ENCODE results near the gene DUOXA2. TPM values are rescaled to one million over a fixed set of nuclear protein-coding genes. Genes with fewer than 3 reads are reported as not detected.

DUOXA2 gene
- total and polyA plus RNA-seq, 8 donors: 1.3 to 119 (median 25.0) TPM; not detected in 1

GRCh38 chr15:45140557-45141250, 26.6 kb downstream of the DUOXA2 start:
- DNase-seq: no peak
- no peak overlapping the region for H3K27ac ChIP-seq
- intact Hi-C loops (cut with DNase I; ENCODE audit: low total_unique reads): no loop called here
- TF ChIP-seq, protein P1, sequence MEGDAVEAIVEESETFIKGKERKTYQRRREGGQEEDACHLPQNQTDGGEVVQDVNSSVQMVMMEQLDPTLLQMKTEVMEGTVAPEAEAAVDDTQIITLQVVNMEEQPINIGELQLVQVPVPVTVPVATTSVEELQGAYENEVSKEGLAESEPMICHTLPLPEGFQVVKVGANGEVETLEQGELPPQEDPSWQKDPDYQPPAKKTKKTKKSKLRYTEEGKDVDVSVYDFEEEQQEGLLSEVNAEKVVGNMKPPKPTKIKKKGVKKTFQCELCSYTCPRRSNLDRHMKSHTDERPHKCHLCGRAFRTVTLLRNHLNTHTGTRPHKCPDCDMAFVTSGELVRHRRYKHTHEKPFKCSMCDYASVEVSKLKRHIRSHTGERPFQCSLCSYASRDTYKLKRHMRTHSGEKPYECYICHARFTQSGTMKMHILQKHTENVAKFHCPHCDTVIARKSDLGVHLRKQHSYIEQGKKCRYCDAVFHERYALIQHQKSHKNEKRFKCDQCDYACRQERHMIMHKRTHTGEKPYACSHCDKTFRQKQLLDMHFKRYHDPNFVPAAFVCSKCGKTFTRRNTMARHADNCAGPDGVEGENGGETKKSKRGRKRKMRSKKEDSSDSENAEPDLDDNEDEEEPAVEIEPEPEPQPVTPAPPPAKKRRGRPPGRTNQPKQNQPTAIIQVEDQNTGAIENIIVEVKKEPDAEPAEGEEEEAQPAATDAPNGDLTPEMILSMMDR (IDR thresholded peaks at IDR 0.05): no peak
- TF ChIP-seq POLR2AphosphoS5 (IDR thresholded peaks at IDR 0.05) (no peak), POLR2A (IDR thresholded peaks at IDR 0.05) (no peak), EP300 (IDR thresholded peaks at IDR 0.05) (no peak)
- 89 to 97% (median 96%) methylated on average over 10 of the region's 10 CpGs for whole genome bisulfite sequencing, 5 donors
- peaks cover 4 to 37% (median 12%) of the 10 kb centered on the region in 4 donors for H3K36me3 ChIP-seq
- H3K4me3 ChIP-seq: no peak overlapping the region
- H3K27me3 ChIP-seq: peaks cover 8 to 28% (median 8%) of the 10 kb centered on the region in 3 donors
- no peaks in the 10 kb centered on the region for H3K9me3 ChIP-seq
- H3K4me1 ChIP-seq: peaks cover 4 to 23% (median 18%) of the 10 kb centered on the region in 4 donors

DNA sequence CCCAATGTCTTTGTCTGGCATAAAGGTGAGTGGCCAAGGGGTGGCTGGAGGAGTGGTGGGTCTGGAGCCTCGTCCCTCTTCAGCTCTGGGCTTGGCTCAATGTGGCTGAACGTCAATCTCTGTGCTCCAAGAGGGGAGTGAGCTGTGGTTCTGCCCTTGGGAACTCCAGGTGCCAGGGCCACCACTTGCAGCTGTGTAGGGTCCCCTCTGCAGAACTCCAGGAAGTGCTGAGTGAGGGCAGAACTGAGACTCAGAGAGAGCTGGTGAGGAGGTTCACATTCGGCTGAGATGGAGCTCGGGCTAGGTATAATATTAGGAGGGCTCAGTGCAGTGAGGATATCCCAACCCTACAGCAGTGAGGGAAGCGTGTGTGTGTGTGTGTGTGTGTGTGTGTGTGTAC, 27.3 kb downstream of the DUOXA2 start:
- WGBS, 5 donors: 69 to 90% (median 84%) methylated on average over 3 to 5 of the region's 5 CpGs

DNA sequence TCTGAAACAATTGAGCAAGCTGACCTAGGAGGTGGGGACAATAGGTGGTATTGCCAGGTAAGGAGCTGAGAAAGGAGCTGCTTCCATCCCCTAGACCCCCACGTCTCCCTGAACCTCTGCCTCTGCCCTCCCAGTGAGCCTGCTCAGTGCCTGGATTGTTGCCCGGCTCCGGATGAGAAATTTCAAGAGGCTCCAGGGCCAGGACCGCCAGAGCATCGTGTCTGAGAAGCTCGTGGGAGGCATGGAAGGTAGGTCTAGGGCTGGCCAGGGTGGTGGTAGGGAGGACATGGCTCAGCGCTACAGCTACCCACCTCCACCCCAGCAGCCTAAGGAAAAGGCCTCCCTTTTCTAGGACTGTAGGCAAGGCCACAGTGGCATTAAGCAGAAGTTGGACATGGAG, 28.9 kb downstream of the DUOXA2 start:
- Histone ChIP-seq H3K27ac (no peak overlapping the region), H3K4me3 (no peak overlapping the region), H3K27me3 (peaks cover 0 to 14% (median 0%) of the 10 kb centered on the region in 3 donors), H3K4me1 (peaks cover 4 to 25% (median 19%) of the 10 kb centered on the region in 4 donors), H3K36me3 (peaks cover 4 to 49% (median 16%) of the 10 kb centered on the region in 4 donors), H3K9me3 (no peaks in the 10 kb centered on the region)
- intact Hi-C loops (cut with DNase I; ENCODE audit: low total_unique reads): no loop called here
- DNase-seq: no peak
- TF ChIP-seq, protein P1 (IDR thresholded peaks at IDR 0.05): no peak
- no peak for TF ChIP-seq POLR2A (IDR thresholded peaks at IDR 0.05)
- no peak for TF ChIP-seq EP300 (IDR thresholded peaks at IDR 0.05)
- 78 to 92% (median 88%) methylated on average over 5 to 7 of the region's 7 CpGs for WGBS, 5 donors

More for the DNA sequence above, 27.3 kb downstream of the DUOXA2 start:
- Histone ChIP-seq H3K9me3 (no peaks in the 10 kb centered on the region), H3K27me3 (peaks cover 2 to 22% (median 5%) of the 10 kb centered on the region in 3 donors), H3K4me1 (peaks cover 4 to 24% (median 20%) of the 10 kb centered on the region in 4 donors), H3K36me3 (peaks cover 4 to 37% (median 12%) of the 10 kb centered on the region in 4 donors), H3K27ac (no peak overlapping the region), H3K4me3 (no peak overlapping the region)
- intact Hi-C loops (cut with DNase I; ENCODE audit: low total_unique reads): no loop called here
- DNase-seq: no peak
- TF ChIP-seq EP300 (IDR thresholded peaks at IDR 0.05) (no peak), POLR2AphosphoS5 (IDR thresholded peaks at IDR 0.05) (no peak), POLR2A (IDR thresholded peaks at IDR 0.05) (no peak)
- TF ChIP-seq, protein P1 (IDR thresholded peaks at IDR 0.05): no peak

DNA sequence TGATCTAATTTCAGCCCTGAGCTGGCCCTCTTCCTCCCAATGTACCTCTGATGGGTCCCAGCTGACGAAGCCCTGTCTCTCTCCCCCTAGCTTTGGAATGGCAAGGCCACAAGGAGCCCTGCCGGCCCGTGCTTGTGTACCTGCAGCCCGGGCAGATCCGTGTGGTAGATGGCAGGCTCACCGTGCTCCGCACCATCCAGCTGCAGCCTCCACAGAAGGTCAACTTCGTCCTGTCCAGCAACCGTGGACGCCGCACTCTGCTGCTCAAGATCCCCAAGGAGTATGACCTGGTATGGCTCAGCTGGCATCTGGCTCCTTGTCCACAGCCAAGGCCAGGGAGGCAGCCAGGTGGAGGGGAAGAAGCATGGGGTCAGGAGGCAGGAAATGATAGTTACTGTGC, 29.8 kb downstream of the DUOXA2 start:
- peaks cover 4 to 53% (median 21%) of the 10 kb centered on the region in 4 donors for H3K36me3 ChIP-seq
- DNase-seq: no peak
- peaks cover 0 to 5% (median 0%) of the 10 kb centered on the region in 3 donors for H3K27me3 ChIP-seq
- no peak overlapping the region for H3K4me3 ChIP-seq
- WGBS, 5 donors: 83 to 93% (median 87%) methylated on average over 5 to 11 of the region's 11 CpGs
- no peaks in the 10 kb centered on the region for H3K9me3 ChIP-seq
- no peak overlapping the region for H3K27ac ChIP-seq
- H3K4me1 ChIP-seq: peaks cover 4 to 16% (median 11%) of the 10 kb centered on the region in 4 donors
- intact Hi-C loops (cut with DNase I; ENCODE audit: low total_unique reads): no loop called here
- TF ChIP-seq POLR2AphosphoS5 (IDR thresholded peaks at IDR 0.05) (no peak), POLR2A (IDR thresholded peaks at IDR 0.05) (no peak), EP300 (IDR thresholded peaks at IDR 0.05) (no peak)
- TF ChIP-seq, protein P1 (IDR thresholded peaks at IDR 0.05): no peak

Measured in stomach (tissue), 9 donors.